Activated B cell treated with CpG ODN at 0.5 μM for 24 hours (primary cell): ENCODE data around the gene CKAP4. TPM values are rescaled to one million over a fixed set of nuclear protein-coding genes. Genes with fewer than 3 reads are reported as not detected.
A peak's percentile ranks its signal among the peaks of the same experiment; 100 is the strongest.

Source experiments
- ATAC-seq: fragments of 200-7000 bp; cut with Tn5 transposase; one replicate; pipeline ENCODE4 v1.10.0; 2021; ENCODE audit warnings: low read depth, mild to moderate bottlenecking, moderate library complexity
- CTCF ChIA-PET: fragments of 350-600 bp; sonication (Branson Sonifier 250); formaldehyde crosslinking; loops from one replicate; lab custom pipeline; 2021; ENCODE audit warnings: antibody characterized with exemption; lab: Charles Lee
- POLR2A ChIA-PET: fragments of 350-600 bp; sonication (Branson Sonifier 250); formaldehyde crosslinking; loops from one replicate; lab custom pipeline; 2021; ENCODE audit warnings: antibody characterized with exemption; lab: Charles Lee
- DNase-seq: peaks from one replicate; pipeline ENCODE4 v3.0.0; 2022
- H3K27ac Mint-ChIP-seq: one replicate; pipeline ENCODE4 v1.8.0; 2020; ENCODE audit warnings: mixed read lengths
- H3K27me3 Mint-ChIP-seq: one replicate; pipeline ENCODE4 v1.8.0; 2021; ENCODE audit warnings: mixed read lengths
- H3K36me3 Mint-ChIP-seq: one replicate; pipeline ENCODE4 v1.8.0; 2021; ENCODE audit warnings: low read depth, mixed read lengths
- H3K4me1 Mint-ChIP-seq: one replicate; pipeline ENCODE4 v1.8.0; 2021; ENCODE audit warnings: mixed read lengths
- H3K4me3 Mint-ChIP-seq: one replicate; pipeline ENCODE4 v1.8.0; 2020; ENCODE audit warnings: mild to moderate bottlenecking, mixed read lengths
- H3K9me3 Mint-ChIP-seq: one replicate; pipeline ENCODE4 v1.8.0; 2020; ENCODE audit warnings: mixed read lengths
- intact Hi-C: fragments of 100-400 bp; cut with micrococcal nuclease; formaldehyde crosslinking; loops from one replicate; pipeline ENCODE4 v1.15.1; 2024
- total RNA-seq: library from RNA; stranded (reverse); gene quantifications from 2 replicates; pipeline ENCODE4 v1.2.3, GENCODE V29; 2022
- TF ChIP-seq, protein P1 (sequence below): fragments of 200-600 bp; IDR thresholded peaks from one replicate; pipeline ENCODE4 v1.8.0; 2022; ENCODE audit warnings: antibody characterized with exemption, mild to moderate bottlenecking

CKAP4 gene
- total RNA-seq, 1 donor from 2014 or later, result 15.9 TPM

DNA sequence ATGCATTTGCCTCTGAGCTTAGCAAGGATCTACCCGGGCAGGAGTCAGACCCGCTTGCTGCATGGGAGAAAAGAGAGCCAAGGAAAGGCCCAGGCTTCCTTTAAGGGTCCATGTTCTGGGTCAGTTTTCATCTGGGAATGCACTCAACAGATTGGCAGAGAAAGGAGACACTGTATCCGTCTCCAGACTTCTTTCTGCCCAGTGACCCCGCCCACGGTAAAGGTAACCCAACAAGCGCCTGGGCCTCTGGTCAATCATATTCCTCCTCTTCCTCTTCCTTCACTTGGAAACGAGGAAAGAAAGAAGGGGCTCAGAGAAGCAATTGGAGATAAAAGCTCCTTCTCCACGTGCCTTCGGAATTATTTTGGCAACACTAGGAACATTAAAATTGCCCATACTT, 27.6 kb upstream of the CKAP4 start:
- Mint-ChIP-seq H3K36me3 (no peaks in the 10 kb centered on the region), H3K4me3 (peak overlapping the region; percentile 32), H3K4me1 (peaks cover 41% of the 10 kb centered on the region), H3K27me3 (peaks cover 3% of the 10 kb centered on the region), H3K27ac (no peak overlapping the region), H3K9me3 (no peaks in the 10 kb centered on the region)
- no peak for ATAC-seq
- ChIA-PET CTCF (interaction anchor here (1.2 to 1.8 kb wide), 3 partner anchors 26 to 52 kb away, joined by 3 to 12 read pairs (median 5); no protein-coding TSS in a partner anchor), POLR2A (interaction anchor here (1.5 to 3.0 kb wide), 3 partner anchors 25 to 27 kb away, joined by 3 to 22 read pairs (median 17); partner anchors contain the start of genes CKAP4 and TCP11L2)
- intact Hi-C loops, result no loop called here
- no peak for DNase-seq
- TF ChIP-seq, protein P1, sequence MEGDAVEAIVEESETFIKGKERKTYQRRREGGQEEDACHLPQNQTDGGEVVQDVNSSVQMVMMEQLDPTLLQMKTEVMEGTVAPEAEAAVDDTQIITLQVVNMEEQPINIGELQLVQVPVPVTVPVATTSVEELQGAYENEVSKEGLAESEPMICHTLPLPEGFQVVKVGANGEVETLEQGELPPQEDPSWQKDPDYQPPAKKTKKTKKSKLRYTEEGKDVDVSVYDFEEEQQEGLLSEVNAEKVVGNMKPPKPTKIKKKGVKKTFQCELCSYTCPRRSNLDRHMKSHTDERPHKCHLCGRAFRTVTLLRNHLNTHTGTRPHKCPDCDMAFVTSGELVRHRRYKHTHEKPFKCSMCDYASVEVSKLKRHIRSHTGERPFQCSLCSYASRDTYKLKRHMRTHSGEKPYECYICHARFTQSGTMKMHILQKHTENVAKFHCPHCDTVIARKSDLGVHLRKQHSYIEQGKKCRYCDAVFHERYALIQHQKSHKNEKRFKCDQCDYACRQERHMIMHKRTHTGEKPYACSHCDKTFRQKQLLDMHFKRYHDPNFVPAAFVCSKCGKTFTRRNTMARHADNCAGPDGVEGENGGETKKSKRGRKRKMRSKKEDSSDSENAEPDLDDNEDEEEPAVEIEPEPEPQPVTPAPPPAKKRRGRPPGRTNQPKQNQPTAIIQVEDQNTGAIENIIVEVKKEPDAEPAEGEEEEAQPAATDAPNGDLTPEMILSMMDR, result no peak

DNA sequence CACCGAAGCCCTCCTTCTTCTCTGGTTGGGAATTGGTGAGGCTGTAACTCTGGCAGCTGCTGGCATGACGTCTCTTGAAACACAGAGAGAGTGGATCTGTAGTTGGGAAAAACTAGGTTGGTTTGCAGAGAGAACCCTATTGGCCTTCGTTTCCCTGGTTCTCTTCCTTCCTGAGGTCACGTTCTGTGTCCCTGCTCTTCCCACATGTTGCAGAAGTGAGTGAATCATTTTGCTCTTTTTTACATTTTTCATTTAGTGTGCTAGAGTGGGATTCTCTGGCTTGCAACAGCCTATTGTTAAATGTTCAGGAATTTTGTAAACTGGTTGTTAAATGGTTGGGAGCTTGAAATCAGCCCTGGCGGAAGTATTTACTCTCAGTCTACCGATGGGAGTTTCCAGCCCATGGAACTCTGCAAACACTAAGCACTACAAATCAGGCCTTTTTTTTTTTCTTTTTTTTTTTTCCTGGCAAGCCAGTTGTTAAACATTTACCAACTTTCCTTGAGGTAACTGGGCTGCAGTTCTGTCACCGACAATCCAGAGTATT, 26.8 kb upstream of the CKAP4 start:
- intact Hi-C loops, result no loop called here
- CTCF ChIA-PET, result interaction anchor here (1.2 to 2.0 kb wide), 3 partner anchors 8 to 51 kb away, joined by 4 to 5 read pairs (median 5); no protein-coding TSS in a partner anchor
- H3K27me3 Mint-ChIP-seq, result peaks cover 3% of the 10 kb centered on the region
- H3K36me3 Mint-ChIP-seq, result no peaks in the 10 kb centered on the region
- H3K4me3 Mint-ChIP-seq, result no peak overlapping the region
- ATAC-seq, result no peak
- H3K4me1 Mint-ChIP-seq, result peaks cover 41% of the 10 kb centered on the region
- TF ChIP-seq, protein P1, result no peak
- no peaks in the 10 kb centered on the region for H3K9me3 Mint-ChIP-seq
- POLR2A ChIA-PET, result interaction anchor here (0.9 to 3.0 kb wide), 3 partner anchors 26 to 27 kb away, joined by 4 to 22 read pairs (median 17); partner anchors contain the start of genes CKAP4 and TCP11L2
- DNase-seq, result no peak
- H3K27ac Mint-ChIP-seq, result no peak overlapping the region

DNA sequence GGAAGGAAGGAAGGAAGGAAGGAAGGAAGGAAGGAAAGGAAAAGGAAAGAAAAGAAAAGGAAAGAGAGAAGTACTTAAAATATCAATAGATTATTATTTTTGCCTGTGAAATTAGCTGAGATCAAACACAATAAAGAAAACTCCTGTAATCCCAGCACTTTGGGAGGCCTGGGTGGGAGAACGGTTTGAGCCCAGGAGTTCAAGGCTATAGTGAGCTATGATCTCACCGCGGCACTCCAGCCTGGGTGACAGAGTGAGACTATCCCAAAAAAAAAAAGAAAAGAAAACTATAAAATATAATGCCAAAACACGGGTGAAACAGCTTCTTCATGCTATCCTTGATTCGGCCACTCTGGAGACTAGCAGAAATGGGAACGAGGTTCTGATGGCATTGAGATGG, 26.2 kb upstream of the CKAP4 start:
- no peaks in the 10 kb centered on the region for H3K36me3 Mint-ChIP-seq
- ATAC-seq (no peak), DNase-seq (no peak)
- H3K4me3 Mint-ChIP-seq, result no peak overlapping the region
- peaks cover 41% of the 10 kb centered on the region for H3K4me1 Mint-ChIP-seq
- H3K27ac Mint-ChIP-seq, result no peak overlapping the region
- intact Hi-C loops, result no loop called here
- no peaks in the 10 kb centered on the region for H3K27me3 Mint-ChIP-seq
- ChIA-PET POLR2A (interaction anchor here (0.9 kb wide), 1 partner anchor 26 kb away, joined by 4 read pairs; the partner anchor contains the start of gene CKAP4), CTCF (interaction anchor here (1.2 to 2.0 kb wide), 2 partner anchors 8 to 47 kb away, joined by 4 to 5 read pairs; no protein-coding TSS in a partner anchor)
- H3K9me3 Mint-ChIP-seq, result no peaks in the 10 kb centered on the region
- TF ChIP-seq, protein P1, result no peak

DNA sequence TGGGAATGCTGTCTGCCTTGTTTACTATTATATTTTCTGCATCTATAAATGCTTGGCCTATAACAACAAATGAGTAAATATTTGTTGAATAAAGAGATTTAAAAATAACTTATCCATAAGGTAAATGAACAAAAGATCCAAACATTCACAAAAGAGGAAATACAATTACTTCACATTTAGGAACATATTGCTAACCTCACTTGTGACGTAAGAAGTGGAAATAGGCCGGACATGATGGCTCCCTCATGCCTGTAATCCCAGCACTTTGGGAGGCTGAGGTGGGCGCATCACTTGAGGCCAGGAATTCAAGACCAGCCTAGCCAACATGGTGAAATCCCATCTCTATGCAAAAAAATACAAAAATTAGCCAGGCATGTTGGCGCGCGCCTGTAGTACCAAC, 25.7 kb upstream of the CKAP4 start:
- Mint-ChIP-seq H3K9me3 (no peaks in the 10 kb centered on the region), H3K27me3 (no peaks in the 10 kb centered on the region), H3K4me3 (no peak overlapping the region), H3K4me1 (peaks cover 41% of the 10 kb centered on the region), H3K36me3 (no peaks in the 10 kb centered on the region), H3K27ac (no peak overlapping the region)
- ChIA-PET POLR2A (interaction anchor here (0.9 kb wide), 1 partner anchor 25 kb away, joined by 4 read pairs; the partner anchor contains the start of gene CKAP4), CTCF (interaction anchor here (1.2 to 2.0 kb wide), 2 partner anchors 9 to 46 kb away, joined by 4 to 5 read pairs; no protein-coding TSS in a partner anchor)
- no peak for DNase-seq
- TF ChIP-seq, protein P1, result no peak
- intact Hi-C loops, result no loop called here
- no peak for ATAC-seq
